HG02610 (cell line): ENCODE measurements around the gene ZNF804B.

Experiments
- ATAC-seq: cut with Tn5 transposase; IDR thresholded peaks from one replicate; pipeline ENCODE4 v1.9.1; 2021; ENCODE audit warnings: mild to moderate bottlenecking, moderate library complexity; ENCODE audit not compliant: unreplicated experiment

ZNF804B gene

DNA sequence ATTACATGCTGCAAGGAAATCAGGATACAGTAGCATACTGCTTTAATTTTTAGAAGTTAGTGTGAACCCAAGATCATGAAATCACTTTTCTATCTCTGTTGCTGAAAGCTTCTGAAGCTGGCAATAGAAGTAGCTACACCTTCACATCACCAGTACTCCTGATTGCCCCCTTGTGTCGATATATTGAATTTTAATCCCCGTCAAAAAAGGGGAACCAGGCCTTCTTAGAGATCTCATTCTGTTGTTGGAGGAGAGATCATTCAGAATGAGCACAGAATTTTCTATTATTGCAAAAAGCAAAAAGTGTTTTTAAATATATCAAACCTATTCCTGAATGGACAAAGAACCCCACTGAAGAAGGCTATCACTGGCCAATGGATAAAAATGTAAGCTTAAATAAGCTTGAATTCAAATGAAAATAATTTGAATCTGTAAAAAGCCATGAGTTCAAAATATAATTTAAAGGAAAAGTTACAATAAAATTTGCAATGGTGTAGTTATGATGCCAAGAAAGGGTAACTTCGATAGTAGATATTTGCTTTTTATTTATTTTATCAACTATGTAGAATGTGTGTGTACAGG lies 75.7 kb downstream of the ZNF804B start:
- peak; percentile 91 for ATAC-seq

DNA sequence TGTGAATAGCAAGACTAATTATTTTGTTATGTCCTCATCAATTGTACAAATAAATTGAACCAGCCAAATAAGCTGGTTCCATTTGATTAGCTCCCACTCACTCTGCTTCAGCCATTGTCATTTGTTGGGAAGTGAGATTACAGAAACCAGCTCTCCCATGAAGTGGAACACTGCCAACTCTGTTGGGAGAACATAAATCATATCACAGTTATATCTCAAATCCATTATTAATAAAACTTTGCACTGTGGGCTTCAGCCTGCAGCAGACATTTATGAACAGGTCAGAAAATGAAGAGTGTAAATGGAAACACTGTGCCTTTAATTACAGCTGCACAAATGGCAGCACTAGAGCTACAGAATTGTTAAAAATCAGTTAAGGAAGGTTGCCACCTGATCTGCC lies 82.7 kb downstream of the ZNF804B start:
- ATAC-seq, result no peak

DNA sequence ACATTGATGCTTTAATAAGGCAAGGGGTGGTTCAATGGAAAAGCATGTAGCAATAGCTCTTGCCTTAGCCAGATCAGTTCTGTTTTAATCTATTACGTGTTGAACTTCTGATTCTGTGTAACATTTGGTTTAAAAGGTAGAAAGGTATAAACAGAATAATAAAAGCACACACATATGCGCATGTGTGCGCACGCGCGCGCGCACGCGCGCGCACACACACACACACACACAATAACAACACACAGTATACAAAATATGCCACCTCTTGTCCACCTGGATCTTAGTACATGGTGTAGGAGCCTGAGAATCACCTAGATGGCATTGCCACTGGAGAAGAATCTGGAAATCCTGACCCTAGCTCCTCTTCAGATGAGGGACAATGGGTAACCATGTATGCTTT lies 85.6 kb downstream of the ZNF804B start:
- ATAC-seq, result no peak

DNA sequence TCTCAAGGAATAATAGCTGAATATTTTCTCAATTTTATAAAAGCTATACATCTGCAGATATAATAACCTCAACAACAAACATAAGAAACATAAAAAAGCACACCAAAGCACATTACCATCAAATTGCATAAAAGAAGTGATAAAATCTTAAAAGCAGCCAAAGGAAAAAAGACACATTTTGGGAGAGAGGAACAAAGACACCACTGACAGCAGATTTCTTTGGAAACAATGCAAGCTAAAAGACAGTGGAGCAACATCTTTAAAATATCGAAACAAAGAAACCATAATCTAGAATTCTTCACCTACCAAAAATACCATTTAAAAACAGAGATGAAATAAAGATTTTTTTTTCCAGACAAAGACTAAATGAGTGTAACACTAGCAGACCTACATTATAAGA lies 91.7 kb downstream of the ZNF804B start:
- ATAC-seq, result no peak

DNA sequence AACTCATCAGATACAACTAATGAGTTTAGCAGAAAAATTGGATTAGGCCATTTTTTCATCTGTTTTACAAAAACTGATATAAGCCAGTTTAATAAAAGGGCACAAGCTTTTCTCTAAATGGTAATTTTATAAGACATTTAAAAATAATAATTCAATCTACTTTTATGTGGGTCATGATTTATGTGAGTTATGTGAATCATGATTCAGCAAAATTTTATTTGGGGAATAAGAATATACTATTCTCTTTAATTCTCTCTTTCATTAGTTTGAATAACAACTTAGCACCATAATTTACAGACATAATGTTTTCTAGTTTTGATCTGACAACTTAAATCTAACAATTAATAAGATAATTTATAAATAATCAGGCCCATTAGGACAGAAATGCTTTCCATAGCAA lies 99.8 kb downstream of the ZNF804B start:
- ATAC-seq, result no peak

DNA sequence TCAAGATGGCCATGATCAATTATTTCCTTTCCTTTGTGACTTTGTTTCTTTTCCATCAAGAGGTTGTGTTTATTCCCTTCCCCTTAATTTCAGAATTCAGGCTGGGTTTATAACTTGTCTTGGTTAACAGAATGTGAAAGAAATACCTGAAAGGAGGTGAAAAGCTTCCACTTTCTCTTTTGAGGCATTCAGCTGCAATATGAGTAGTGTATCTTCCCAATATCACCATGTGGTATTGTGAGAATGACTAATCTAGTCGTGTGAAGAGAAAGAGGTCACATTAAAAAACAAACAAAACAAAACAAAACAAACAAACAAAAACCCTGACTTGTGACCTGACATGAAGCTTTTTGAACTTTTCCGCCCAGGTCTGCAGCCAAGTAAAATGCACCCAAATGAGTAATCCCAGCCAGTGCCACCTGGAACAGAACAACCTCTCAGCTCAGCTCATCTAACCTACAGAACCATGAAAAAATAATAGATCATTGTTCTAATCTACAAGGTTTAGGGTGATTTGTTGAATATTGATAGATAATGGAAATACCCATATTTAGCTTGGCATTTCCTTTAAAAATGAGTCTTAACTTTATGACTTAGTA lies 106.9 kb downstream of the ZNF804B start:
- ATAC-seq, result peak; percentile 79

DNA sequence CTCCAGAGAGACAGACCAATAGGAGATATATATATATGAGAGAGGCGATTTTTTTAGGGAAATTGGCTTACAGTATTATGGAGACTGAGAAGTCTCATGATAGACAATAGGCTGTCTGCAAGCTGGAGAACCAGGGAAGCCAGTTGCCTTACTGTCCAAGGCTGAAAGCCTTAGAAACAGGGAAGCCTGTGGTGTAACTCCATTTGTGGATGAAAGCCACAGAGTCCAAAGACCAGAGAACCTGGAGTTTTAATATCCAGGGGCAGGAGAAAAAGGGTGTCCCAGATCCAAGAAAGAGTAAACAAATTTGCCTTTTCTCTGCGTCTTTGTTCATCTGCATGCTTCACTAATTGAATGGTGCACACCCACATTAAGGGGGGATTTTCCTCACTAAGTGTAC lies 107.7 kb downstream of the ZNF804B start:
- no peak for ATAC-seq

DNA sequence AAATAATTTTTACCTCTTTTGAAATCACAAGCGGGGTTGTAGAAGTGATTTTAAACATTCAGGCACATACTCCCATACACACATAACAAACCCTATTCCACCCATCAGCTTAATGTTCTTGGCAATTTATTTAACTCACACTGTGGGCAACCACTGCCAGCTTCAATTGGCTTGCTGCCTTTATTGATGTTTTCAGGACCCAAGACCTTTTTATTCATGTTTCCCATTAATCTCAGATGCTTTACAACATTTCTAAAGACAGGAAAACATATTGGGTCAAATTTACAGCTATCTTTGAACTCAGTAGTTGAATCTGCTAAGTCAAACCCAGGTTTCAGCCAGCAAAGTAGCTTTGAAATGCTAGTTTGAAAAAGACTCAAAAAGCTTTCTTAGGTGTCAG lies 109.0 kb downstream of the ZNF804B start:
- no peak for ATAC-seq

DNA sequence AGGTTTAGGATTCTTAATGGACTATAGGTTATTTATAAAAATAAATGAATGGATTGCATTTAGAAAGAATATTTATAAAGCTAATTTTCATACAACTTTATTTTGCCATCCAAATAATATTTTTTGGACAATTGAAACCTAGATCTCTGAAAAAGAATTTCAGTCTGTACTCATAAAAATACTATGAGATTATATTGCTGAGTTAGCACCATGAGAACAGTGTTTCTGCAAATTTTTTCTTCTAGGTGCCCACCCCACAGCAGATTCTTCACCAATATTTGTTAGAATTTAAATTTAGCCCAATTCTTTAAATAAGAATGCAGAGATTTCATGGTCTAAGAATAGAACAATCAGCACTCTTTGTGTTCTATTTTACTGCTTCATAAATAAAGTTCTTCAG lies 121.6 kb downstream of the ZNF804B start:
- no peak for ATAC-seq

DNA sequence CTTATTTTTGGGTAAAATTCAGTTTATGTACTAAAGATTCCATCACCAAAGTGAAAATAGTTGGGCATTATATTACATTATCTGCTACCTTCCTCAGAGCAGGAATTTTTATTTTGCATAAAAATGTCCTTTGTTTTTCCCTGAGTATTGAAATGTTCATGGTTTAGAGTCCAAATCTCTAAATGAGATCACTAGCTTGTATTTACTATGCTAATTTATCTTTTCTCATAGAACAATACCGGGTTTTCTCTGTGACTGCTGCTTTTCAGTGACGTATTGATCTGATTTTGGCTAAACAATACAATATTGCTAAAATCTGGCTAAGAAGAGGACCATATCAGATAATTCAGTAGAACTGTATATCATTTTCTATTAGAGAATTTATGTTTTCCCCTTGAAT lies 125.6 kb downstream of the ZNF804B start:
- no peak for ATAC-seq

DNA sequence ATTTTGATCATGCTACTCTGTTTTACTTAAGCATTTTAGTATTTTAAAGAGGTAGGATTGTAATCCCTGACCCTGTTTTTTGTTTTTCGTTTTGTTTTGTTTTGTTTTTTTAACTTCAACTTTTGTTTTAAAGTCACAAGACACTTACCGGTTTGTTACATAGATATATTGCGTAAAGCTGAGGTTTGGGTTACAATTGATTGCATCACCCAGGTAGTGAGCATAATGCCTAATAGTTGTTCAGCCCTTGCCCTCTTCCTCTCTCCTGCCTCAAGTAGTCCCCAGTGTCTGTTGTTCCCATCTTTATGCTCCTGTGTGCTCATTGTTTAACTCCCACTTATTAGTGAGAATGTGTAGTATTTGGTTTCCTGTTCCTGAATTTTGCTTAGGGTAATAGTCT lies 129.2 kb downstream of the ZNF804B start:
- ATAC-seq, result no peak

DNA sequence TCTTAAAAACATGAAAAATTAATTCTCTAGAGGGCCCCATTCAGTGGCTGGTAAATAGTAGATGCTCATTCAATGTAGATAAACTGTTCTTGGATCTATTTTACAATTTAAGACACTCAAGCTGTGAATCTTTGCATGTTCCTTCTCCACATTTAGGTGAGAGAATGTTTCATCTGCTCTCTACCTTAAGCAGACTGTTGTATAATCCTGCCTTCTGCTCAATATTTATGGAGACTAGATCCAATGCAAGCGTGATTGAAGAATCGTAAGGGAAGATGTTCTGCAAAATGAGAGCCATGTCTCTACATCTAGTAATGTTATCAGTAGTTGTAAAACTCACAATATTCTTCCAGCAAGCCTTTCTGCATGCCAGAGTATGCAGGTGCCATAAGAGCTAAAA lies 151.0 kb downstream of the ZNF804B start:
- no peak for ATAC-seq

DNA sequence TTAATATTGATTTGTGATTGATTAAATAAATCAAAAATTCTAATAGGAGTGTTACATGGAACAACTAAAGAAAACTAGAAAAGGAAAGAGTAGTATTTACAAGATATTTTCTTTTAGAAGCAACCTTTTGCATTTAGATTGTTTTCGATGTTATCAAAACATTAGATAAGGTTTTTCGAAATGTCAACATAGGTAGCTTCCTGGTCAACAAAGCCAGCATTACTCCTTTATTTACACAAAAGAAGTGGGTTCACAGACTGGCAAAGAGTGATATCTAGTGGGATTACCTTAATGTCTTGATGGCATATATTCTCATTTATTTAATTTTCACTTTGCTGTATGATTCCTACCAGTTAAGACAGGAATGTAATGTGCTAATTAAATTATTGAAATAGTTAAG lies 153.4 kb downstream of the ZNF804B start:
- ATAC-seq, result no peak

DNA sequence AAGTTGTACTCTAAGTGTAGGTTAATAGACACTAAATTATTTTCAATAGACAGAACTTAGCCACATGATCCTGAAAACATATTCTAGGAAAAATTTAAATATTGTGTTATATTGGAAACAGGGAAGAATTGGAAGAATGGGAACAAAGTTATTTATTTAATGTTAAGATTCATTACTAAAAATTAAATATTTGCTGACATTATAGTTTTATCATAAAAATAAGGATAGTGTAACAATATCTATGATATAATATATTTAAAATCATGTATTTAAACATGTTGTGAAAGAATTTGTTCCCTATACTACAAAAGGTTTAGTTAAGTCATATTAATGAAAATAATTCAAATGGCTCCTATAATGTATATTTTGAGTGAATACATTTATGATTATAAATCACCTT lies 156.1 kb downstream of the ZNF804B start:
- no peak for ATAC-seq

DNA sequence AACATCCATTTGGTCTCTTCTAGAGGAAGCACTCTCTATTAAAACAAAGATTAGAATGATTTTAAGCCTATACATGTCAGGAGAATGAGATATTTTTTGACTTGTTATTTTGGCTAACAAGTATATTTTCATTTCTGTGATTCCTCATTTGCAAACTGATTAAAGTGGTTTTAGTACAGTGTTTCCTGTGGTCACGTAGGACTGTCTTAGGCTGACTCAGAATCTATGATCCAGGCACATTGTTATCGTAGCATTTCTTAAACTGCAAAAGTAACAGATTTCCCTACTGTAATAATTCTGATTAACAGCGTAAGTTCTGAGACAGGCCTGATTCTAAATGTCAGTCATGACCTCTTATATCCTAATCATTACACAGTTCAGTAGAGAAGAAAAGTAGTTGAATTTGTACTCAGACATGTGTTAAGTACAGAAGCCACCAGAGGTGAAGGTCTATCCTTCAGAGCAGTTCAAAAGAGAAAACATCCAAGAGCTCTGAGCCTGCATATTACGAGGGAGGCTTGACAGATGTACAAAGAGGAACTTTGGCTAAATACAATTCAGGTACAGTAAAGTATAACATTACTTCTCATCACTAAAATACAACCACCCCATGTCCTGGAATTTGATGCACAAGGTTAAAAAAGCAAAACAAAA lies 160.1 kb downstream of the ZNF804B start:
- no peak for ATAC-seq

DNA sequence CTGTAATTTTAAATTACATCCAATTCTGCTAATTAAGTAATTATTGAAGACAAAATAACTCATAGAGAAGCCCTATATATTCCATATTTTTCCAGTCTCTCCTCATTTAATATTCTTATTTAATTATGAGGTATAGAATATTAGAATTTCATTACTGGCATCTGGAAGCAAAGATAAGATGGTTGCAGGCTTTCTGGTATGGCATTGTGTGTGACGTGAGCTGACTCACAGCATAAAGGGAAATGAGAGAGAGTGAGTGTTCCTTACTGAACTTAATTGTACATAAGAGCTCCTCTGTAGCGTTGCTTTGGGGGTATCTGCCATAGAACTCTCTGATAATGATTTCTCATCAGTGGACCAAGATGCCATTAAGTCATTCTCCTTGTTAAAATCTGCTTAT lies 163.4 kb downstream of the ZNF804B start:
- ATAC-seq, result no peak

DNA sequence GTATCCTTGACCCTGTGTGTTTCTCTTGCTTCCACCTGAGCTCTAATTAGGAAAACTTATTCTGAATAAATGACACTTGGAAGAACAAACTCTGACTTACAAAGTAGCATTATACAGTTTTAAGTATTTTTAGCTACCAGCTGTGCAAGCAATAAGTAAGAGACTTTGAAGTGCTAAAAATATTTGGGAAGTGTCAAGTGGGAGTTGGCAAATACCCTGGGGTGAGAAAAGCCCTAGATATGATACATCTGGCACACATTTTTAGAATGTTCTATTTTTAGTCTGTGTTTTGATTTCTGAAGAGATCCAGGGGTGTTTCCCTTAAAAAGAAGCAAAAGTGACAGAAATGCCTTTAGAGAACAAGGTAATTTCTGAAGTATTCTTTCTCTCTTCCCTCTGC lies 168.8 kb downstream of the ZNF804B start:
- no peak for ATAC-seq

DNA sequence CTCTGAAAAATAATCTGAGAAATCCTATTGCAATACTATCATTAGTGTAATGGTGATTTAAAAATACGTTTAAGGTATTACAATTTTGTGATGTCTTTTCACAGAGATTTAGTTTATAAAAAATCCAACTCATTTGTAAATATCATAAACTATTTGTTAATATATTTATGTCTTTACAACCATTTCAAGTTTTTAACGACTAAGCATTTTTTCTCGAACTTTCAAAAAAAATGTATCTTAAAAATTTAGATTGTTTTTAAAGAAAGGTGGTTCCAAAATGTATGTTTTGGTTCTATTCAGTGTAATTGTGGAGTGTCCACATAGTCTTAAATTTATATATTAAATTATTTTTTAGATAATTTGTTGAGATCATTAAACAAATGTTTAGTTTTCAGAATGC lies 170.2 kb downstream of the ZNF804B start:
- ATAC-seq, result no peak

DNA sequence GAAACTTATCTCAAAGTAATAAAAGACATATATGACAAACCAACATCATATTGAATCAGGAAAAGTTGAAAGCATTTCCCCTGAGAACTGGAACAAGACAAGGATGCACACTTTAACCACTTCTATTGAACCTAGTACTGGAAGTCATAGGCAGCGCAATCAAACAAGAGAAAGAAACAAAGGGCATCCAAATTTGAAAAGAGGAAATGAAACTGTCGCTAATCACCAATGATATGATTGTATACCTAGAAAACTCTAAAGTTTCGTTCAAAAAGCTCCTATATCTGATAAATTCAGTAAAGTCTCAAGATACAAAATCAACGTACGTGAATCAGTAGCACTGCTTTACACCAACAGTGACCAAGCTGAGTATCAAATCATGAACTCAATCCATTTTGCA lies 173.8 kb downstream of the ZNF804B start:
- ATAC-seq, result no peak

DNA sequence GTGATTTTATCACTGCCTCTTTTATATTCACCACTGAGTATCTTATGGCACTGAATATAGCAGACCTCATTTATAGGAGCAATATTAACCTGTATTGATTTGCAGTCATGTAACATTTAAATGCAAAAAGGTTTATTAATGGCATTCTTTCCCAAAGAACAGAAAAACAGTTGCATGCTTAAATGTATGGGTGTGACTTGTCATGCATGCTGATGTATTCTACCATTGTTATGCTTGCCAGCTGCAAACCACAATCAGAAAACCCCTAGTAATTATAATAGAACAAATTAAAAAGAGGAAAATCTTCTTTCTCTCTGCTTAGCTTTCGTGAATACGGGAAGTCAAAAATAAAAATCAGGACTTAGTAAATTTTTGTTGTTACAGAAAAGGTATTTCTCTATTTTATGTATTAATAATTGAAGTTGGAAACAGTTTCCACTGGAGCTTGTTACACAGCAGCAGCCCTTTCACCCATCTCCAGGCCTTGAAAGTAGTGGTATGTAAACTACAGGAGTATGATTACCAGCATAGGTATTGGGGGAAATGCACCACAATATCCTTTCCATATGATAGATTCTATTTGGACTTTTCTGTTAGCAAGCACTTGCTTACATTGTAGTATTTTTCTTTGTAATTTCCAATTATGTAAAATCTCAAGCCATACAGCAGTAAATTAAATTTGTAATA lies 183.5 kb downstream of the ZNF804B start:
- ATAC-seq, result no peak

DNA sequence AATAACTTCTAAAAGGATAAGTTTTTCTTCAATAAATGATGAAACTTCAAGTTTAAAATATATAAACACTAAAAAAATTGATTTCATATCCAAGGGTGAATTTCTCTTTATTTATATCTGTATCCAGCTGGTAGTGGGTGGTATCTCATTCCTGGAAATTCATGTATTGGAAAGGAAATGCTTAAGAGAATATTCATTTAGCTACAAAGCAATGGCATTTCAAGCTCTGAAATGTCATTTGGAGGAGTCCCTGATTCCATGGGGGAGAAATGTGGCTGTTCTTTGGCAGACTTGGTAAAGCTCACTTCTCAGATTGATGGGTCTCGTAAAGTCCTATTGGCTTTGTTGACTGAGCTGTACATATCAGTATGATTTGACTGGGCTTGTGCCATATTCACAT lies 192.3 kb downstream of the ZNF804B start:
- ATAC-seq, result no peak

DNA sequence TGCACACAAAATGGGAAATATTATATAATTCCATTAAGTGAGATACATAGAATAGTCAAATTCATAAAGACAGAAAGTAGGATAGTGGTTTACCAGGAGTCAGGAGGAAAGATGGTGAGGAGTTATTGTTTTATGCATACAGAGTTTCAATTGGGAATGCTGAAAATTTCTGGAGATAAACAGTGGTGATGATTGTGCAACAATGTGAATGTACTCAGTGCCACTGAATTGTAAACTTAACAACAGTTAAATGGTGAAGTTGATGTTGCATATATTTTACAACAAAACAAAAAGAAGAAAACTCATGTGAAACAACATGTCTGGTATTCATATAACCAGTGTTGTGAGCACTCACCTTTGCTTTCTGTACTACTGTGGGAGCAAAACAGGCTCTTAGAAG lies 204.9 kb downstream of the ZNF804B start:
- ATAC-seq, result no peak
